Suprapubic skin (tissue), 3 donors: ENCODE measurements around the gene HCK.

Experiments used
- POLR2A ChIP-seq, 2 donors: fragments of 450-650 bp; IDR thresholded peaks; one replicate each; pipeline ENCODE4 v1.6.1; 2017; ENCODE audit warnings: antibody characterized with exemption in 2 of 2, mild to moderate bottlenecking in 2 of 2, moderate library complexity in 2 of 2
- TF ChIP-seq, protein P1 (sequence below), 2 donors: fragments of 200-600 bp in 1 of 2; fragments of 450-650 bp in 1 of 2; sonication (generic) in 1 of 2; IDR thresholded peaks; one replicate each; pipeline ENCODE4 v1.5.1; 2016 to 2019; ENCODE audit warnings: antibody characterized with exemption in 2 of 2, mild to moderate bottlenecking in 1 of 2, moderate library complexity in 1 of 2

GRCh38 chr20:32003325-32003724 lies 48.7 kb upstream of the HCK start:
- no peak for TF ChIP-seq POLR2A (IDR thresholded peaks at IDR 0.05)
- TF ChIP-seq, protein P1, sequence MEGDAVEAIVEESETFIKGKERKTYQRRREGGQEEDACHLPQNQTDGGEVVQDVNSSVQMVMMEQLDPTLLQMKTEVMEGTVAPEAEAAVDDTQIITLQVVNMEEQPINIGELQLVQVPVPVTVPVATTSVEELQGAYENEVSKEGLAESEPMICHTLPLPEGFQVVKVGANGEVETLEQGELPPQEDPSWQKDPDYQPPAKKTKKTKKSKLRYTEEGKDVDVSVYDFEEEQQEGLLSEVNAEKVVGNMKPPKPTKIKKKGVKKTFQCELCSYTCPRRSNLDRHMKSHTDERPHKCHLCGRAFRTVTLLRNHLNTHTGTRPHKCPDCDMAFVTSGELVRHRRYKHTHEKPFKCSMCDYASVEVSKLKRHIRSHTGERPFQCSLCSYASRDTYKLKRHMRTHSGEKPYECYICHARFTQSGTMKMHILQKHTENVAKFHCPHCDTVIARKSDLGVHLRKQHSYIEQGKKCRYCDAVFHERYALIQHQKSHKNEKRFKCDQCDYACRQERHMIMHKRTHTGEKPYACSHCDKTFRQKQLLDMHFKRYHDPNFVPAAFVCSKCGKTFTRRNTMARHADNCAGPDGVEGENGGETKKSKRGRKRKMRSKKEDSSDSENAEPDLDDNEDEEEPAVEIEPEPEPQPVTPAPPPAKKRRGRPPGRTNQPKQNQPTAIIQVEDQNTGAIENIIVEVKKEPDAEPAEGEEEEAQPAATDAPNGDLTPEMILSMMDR (IDR thresholded peaks at IDR 0.05), result no peak
